ENCODE results near the gene C1RL.

- TF ChIP-seq CTCF (IDR thresholded peaks at IDR 0.05), result no peak
- TF ChIP-seq POLR2A (IDR thresholded peaks at IDR 0.05), result no peak
These were observed 45.0 kb upstream of the C1RL start for GRCh38 chr12:7154042-7154441.
